GM19025 (cell line): ENCODE measurements around the gene TSEN2.
"Not testable (repeated sequence)": the region's sequence is repeated elsewhere in the genome, so short reads cannot be mapped to it uniquely, and the experiment has no call there.

Experiments used
- ATAC-seq: cut with Tn5 transposase; IDR thresholded peaks from one replicate; pipeline ENCODE4 v1.9.1; 2021; ENCODE audit warnings: mild to moderate bottlenecking, low read depth, moderate library complexity; ENCODE audit not compliant: unreplicated experiment

Gene TSEN2

DNA sequence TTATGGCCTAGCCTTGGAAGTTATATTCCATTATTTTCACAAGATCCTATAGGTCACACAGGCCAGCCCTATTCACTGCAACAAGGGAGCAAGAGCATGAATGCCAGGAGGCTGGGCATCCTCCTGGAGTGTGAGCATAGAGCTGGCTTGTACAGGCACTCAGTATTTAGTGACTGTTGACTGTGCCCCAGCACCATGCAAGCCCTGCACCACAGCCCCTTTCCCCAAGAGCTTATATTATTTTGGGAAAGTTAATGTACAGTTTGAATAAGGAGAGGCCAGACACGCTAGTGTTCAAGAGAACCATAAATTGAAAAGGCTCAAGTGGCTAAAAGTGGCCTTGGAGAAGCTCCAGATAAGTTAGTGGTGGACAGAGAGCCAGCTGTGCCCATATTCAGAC lies 32.3 kb upstream of the TSEN2 start:
- ATAC-seq = no peak

DNA sequence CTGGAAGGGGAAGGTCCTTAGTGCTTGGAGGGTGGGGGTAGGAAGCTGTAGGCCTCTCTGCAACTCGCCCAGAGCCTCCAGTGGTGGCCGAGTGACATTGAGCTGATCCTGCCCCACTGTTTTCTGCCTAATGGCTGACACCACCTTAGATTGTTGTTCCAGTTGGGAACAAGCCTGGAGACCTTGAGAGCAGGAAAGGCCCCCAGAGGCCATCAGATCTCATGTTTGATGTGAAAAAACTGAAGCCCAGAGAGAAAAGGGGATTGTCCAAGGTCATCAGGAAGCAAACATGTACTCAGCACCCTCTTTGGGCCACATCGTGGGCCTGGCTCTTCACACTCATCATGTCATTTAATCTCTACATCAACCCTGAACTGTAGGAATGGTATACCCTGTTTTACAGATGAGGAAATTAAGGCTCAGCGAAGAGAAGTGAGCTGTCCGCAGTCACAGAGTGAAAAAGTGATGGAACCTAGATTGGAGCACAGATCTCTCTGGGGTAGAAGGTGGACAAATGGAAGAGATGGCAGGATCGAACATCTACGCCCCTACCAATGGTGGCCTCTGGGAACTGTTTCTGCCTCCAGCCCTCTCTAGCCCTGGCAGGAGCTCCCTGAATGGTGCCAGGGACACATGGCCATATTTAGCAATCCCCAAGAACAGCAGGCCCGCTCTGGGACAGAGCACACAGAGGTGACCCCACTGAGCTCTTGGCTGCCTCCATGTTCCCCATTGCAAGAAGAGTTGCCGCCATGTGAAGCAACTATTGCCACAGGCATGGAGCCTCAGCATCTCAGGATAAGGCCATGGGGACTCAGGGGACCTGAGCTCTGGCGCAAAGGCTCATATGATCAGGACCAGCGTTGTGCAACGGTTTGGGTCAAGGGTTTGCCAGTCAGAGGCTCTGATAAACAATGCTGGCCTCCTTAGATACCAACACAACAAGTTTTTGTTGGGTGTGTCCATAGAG lies 31.6 kb upstream of the TSEN2 start:
- ATAC-seq = no peak

DNA sequence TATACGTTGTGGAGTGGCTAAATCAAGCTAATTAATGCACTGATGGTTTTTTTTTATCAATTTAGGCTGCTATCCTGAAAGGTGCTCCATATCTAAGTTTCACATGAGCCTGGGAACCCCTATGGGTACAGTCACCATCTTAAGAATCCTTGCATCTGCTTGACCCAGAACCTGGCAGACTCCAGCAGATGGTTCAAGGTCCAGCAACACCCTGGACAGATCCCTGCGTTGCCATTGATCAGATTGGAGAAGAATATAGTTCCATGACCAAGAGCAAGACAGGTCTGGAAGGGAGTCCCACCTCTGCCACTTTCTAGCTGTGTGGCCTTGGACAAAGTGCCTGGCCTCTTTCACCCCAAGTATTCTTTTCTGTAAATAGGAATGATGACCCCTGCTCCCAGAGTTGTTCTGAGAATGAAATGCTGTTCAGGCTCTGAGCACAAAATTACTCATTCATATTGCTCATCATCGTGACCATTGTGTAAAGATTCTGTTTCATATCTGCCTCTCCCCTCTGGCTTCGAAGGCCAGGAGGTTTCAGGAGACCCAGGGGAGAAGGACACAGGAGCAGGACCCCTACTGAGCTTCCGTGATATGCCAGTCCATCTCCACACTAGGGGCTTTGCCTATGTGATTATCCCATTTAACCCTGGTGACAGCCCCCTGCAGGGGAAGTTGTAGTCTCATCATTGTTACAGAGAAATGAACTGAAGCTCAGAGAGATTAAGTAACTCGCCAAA lies 30.0 kb upstream of the TSEN2 start:
- ATAC-seq = no peak

DNA sequence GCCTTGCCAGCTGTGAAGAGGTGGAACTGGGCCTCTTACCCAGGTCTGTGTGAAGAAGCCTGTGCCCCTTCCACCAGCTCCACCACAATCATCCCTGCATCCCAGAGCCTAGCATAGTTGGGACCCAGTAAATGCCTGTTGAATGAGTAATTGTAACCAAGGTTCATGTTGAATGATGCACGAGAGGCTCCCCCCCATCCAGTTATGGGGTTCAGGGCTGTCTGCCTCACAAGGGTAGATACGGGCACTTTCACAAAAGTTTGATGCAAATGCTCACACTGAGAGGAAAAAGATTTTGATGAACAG lies 29.5 kb upstream of the TSEN2 start:
- no peak for ATAC-seq

DNA sequence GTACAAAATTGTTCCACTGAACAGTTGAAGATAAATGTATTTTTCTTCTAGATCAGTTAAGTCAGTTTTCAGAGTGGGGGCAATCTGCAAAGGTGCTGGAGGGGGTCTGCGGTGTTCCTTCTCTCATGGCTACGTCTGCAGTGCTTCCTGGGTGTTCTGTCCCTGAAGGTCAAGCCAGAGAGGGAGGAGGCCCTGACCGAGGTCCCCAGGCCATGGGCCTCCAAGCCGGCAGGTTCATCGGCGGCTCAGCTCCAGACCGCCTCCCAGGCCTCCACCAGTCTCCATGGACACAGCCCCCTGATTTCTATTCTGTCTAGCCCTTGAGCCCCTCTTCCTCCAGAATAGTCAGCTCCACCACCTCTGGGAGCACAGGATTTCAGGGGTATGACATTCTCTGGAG lies 28.5 kb upstream of the TSEN2 start:
- ATAC-seq = no peak

DNA sequence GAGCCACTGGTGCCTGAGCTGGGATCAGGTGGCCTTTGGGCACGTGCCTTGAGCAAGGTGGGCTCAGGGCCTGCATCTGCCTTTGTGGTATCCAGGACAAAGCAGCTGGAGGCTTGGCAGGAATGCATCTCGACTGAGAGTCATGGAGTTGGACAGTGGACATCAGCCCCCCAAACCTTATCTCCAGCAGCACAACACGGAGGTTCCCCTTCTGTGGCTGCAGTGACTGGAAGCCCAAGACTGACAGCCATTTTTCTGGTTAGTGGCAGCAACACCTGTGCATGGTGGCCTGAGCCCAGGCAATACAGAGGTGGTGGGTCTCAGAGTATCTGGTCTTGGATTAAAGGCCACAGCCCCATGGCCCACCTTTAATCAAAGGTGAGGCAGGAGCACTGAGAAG lies 27.8 kb upstream of the TSEN2 start:
- ATAC-seq = no peak

DNA sequence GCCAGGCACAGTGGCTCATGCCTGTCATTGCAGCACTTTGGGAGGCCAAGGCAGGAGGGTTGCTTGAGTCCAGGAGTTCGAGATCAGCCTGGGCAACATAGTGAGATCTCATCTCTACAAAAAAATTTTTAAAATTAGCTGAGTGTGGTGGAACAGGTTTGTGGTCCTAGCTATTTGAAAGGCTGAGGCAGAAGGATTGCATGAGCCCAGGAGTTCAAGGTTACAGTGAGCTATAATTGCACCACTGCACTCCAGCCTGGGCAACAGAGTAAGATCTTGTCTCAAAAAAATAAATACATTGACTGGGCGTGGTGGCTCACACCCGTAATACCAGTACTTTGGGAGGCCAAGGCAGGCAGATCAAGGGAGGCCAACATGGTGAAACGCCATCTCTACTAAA lies 26.9 kb upstream of the TSEN2 start:
- ATAC-seq = not testable (repeated sequence)

DNA sequence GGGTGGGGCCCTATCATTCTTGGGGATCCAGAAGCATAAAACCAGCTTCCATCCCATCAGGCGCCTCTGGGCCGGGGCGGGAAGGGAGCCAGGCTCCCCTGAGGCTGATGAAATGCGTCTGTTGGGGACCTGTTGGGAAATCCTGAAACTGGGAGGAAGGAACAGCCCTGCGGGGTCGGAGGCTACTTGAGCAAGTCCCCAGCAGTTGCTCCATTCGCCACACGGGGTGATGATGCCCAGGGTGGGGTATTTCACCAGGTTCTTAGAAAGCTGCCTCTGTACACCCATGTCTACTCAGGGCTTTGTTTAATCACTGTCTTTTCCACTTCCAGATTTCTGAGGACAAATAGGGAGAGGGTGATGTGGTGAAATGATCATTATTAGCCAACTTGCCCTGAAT lies 25.4 kb upstream of the TSEN2 start:
- no peak for ATAC-seq

DNA sequence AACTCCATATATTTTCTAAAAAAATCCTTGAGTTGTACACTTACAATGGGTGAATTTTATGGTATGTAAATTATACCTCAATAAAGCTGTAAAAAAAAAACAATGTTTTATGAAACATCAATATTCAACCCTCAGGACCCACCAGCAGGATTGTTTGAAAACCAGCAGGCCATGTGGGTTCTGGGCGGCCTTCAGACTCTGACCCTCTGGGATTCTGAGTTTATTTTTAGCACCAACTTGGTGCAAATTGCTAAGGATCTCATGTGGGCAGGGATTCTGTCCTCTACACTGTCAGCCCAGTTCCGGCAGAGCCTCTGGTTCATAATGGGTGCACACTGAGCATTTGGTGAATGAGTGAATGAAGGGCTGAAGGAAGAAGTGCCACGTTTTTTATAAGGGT lies 24.2 kb upstream of the TSEN2 start:
- ATAC-seq = no peak

DNA sequence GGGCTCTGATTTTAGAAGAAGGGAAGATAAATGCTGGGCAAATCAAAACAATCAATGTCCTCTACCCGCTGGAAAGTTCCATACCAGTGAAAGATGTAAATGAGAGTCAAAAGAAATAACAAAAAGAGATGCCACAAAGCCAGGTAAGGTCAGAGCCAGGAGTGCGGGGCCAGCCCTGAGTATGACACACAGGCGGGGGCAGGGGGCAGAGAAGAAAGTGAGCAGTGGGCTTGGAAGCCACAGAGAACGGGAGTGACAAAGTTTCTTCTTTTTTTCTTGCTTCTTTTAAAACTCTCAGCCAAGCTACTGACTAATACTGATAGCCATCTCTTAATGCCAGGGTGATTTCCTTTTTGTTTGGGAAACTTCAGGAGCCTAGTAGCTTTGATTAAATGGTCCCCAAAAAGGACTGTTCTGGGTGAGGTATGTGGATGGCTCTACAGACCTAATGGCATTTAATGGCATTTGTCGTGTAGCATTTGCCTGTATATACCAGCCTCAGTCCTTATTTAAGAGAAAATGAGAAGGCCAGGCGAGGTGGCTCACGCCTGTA lies 23.1 kb upstream of the TSEN2 start:
- no peak for ATAC-seq

DNA sequence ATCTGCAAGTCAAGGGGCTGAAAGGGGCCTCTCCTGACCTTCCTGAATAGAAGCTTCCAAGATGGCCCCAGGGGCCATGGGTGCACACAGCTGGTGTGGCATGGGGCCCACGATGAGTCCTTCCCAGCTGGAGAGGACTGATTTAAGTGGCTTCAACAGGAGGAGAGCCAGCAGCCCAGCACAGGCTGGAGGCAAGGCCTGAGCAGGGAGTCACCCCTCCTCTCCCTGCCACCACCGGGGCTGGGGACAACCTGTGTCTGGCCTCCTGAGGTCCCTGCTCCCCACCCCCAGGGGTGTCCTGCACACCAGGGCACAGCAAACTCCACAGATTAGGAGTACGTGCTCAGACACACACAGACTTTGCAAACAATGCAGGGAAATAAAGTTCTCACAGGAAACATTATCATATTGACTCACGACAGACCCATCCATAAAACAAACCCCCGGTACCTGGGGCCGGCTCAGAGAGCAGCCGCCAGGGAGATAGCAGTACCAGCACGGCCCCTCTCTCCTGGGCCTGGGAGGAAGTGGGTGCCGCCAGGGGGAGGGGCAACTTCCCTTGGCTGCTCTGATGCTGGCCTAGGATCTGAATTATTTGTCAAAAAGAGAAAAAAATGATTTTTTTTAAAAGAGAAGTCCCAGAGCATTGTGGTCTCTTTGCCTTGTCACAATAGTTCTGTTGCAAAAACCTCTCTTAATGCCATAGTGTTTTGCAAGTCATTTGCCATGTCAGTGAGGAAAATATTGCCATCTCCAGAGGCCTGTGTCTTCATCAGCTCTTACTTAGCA lies 21.9 kb upstream of the TSEN2 start:
- no peak for ATAC-seq

DNA sequence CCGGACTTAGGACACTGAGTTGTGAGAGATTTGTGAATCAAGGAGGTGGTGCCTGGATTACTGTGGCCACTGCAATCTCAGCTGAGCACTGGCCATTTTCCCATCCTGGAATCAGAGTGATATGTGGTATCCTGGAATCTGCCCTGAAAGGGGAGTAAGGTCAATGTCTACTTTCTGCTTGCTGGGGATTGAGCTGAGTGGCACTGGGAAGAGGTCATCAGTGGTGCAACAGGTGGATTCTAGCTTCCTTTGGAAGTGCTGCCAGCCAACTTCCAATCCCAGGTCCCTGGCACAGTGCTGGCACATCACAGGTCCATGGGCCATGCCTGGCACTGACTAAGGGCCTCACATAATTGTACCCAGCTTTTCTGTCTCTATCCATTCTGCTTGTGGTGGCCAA lies 20.6 kb upstream of the TSEN2 start:
- ATAC-seq = no peak

DNA sequence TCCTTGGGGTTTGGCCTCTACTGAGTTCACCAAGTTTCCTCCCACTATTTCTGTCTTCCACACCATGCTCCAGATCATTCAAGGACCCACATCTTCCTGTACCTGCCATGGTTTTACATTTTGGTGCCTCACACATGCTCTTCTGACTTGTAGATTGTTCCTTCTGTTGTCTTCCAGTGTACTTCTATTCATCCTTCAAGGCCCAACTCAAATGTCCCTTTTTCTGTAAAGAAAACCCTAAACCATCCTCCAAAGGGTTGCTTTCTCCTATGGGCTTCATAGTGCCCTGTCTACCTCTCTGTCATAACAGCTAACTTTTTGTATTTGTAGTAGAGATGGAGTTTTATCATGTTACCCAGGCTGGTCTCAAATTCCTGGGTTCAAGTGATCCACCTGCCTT lies 20.1 kb upstream of the TSEN2 start:
- no peak for ATAC-seq

DNA sequence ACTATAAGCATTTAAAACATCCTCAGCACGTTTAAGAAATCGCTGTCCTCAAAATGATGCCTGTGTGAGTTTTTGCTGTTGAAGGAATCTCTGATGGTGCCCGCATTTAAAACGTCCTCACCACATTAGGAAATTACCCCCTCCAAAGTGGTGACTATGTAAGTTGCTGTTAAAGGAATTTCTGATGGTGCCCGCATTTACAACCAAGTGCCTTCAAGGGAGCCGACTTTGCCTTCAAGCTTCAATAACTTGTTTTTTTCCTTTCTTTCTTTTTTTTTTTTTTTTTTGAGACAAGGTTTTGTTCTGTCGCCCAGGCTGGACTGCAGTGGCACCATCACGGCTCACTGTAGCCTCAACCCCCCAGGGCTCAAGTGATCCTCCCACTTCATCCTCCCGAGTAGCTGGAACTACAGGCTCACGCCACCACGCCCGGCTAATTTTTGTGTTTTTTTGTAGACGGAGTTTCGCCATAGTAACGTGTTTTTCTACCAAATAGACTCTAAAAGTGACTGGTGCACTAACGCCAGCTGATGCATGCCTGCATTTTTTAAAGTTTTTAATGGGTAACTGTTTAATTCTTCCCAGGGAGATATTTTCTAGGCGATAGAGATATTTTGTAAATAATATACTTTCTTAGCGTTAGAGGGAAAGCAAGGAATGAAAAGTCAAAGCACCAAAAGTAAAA lies 19.0 kb upstream of the TSEN2 start:
- ATAC-seq = no peak

DNA sequence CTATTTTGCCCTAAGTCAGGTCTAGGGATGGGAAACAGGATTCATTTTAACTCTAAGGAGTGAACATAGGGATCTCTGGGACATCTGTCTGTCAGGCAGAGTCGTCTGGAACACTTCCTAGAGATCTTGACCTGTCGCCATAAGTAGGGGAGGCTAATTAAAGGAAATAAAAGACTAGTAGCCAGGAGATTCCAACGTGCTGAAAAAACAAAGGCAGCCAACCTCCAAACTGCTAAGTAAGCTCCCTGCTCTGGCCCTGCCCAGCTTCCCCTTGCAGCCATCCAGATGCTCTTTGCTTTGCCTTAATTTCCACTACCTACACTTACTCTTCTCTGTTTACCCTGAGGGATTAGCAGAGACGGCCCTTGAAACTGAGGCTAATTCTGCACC lies 18.4 kb upstream of the TSEN2 start:
- no peak for ATAC-seq

DNA sequence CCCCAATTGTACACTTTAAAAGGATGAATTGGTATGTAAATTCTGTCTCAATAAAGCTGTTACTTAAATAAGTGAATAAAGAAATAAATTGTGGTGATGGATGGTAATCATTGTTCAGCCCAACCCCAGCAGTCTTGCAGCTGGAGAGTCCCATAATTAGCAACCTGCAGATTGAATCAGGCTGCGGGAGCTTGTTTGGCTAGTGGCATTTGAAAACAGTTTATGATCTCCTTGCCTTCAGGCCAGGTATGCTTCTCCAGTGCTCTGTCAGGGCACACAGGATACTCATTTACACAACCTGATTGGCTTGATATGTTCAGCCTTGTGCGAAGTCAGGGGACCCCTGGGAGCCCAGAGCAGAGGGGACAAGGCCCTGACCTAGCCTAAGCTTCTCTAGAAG lies 16.5 kb upstream of the TSEN2 start:
- no peak for ATAC-seq

DNA sequence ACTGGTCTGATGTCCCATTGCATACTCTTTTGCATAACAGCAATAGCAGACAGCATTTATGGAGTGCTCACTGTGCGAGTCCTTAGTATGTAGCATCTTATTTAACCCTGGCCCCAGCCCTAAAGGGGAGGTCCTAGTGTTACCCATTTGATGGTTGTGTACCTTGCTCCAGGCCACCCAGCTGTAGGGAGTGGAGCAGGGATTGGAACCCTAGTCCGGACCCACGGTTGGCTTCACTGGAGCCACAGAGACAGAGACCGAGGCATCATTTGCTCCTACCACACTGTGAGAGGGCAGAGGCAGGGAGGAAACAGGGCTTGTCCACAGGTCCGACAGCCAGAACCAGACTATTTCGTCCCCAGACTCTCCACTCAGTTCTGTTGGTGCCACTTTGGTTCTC lies 16.0 kb upstream of the TSEN2 start:
- no peak for ATAC-seq

DNA sequence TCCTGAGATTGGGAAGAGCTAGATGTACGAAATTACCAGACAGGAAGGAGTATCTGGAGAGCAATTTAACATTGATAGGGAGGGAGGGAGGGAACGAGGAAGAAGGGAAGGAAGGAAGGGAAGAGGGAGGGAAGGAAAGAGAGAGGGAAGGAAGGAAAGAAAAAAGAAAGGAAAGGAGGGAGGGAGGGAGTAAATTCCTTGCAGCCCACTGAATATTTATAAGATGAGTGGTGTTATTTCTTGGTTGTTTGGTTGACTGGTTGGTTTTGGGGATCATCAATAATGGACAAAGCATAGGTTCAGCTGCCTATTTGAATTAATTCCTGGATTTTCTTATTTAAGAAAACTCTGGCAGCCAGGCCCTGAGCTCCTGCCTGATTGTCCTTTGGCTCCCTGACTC lies 15.5 kb upstream of the TSEN2 start:
- ATAC-seq = no peak

DNA sequence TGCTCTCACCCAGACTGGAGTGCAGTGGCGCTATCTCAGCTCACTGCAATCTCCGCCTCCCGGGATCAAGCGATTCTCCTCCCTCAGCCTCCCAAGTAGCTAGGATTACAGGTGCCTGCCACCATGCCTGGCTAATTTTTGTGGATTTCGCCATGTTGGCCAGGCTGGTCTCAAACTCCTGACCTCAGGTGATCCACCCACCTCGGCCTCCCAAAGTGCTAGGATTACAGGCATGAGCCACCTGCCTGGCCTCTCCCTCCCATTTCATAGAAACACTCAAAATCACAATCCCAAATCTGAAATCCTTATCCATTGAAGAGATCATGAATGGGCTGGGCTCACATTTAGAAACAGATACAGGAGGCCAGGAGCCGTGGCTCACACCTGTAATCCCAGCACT lies 15.1 kb upstream of the TSEN2 start:
- not testable (repeated sequence) for ATAC-seq

DNA sequence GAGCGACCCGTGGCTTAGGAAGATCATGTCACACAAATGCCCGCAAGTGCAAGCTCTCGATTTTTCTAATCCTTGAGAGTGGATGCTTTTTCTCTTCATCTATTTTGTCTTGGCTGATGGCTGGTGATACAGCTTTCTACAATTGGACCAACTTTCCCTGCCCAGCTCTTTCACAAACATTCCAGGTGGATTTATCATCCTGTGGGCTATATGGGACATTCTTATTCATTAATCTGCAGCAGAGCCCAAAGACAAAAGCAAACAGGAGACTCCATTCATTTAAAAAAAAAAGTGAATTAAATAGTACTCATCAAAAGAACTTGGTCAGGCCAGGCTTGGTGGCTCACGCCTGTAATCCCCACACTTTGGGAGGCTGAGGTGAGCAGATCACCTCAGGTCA lies 14.2 kb upstream of the TSEN2 start:
- ATAC-seq = no peak
